ENCODE results near the gene ANKRD11.
"Not testable (repeated sequence)": the region's sequence is repeated elsewhere in the genome, so short reads cannot be mapped to it uniquely, and the experiment has no call there.

Gene ANKRD11

DNA sequence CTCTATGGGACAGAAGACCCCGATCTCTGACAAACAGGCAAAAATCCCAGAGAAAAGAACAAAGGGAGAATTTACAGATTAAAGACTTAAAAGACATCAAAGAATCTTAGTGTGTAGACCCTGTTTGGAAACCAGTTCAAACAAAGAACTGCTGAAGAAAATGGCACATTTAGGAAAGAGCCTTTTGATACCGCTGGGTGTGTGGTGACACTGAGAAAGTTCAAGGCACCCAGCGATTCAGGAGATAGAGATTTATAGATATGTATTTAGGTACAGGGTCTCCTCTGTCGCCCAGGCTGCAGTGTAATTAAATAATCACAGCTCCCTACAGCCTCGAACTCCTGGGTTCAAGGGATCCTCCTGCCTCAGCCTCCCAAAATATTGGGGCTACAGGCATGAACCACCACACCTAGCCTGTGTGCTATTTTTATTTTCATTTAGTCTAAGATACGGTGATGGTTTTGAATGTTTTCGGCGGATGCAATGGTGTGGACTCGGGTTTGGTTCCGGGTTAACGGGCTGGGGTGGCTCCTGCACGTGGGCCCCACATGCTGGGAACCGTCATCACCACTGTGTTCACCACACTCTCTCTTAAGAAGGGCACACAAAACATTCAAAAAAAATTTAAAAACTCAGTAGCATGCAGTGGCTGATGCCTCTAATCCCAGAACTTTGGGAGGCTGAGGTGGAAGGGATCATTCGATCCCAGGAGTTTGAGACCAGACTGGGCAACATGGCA is 158.8 kb downstream of the ANKRD11 start:
- ATAC-seq (peak; percentile 65), DNase-seq (peak; percentile 52)
- H3K9me3 Mint-ChIP-seq = no peaks in the 10 kb centered on the region
- H3K36me3 Mint-ChIP-seq (ENCODE audit: low read depth) = peaks cover 6% of the 10 kb centered on the region
- peak overlapping the region; percentile 87 for H3K27ac Mint-ChIP-seq
- no peaks in the 10 kb centered on the region for H3K27me3 Mint-ChIP-seq
- H3K4me1 Mint-ChIP-seq = peaks cover 89% of the 10 kb centered on the region
- peak overlapping the region; percentile 60 for H3K4me3 Mint-ChIP-seq

DNA sequence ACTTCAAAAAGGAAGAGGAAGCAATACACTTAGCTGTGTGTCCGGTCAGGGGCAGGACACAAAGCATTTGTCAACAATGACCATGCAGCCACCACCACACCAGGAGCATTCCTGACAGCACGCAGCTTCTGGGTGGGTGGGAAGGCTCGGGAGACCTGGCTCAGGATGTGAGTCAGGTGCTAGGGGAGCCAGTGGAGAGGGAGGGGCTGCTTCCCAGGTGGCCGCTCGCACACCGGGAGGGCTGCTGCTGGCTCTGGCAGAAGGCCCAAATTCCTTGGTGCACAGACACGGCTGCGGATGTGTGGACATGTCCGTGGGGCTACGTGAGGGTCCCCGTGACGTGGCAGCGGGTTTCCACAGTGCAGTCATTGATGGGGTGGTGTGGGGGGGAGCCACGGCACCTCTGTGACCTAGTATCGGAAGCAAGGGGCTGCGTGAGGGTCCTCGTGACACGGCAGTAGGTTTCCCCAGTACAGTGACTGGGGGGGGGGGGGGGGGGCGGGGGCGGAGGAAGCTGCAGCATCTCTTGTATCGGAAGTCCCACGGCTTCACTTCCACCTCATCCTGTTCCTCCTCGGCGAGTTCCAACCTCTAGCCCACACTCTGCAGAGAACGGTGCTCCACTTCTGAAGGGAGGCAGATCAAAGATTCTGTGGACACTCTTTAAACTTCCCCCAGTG is 160.0 kb downstream of the ANKRD11 start:
- DNase-seq = no peak
- H3K4me1 Mint-ChIP-seq = peaks cover 89% of the 10 kb centered on the region
- no peaks in the 10 kb centered on the region for H3K27me3 Mint-ChIP-seq
- H3K36me3 Mint-ChIP-seq (ENCODE audit: low read depth) = peaks cover 7% of the 10 kb centered on the region
- H3K27ac Mint-ChIP-seq = peak overlapping the region; percentile 59
- ATAC-seq = no peak
- no peaks in the 10 kb centered on the region for H3K9me3 Mint-ChIP-seq
- H3K4me3 Mint-ChIP-seq = peak overlapping the region; percentile 11

DNA sequence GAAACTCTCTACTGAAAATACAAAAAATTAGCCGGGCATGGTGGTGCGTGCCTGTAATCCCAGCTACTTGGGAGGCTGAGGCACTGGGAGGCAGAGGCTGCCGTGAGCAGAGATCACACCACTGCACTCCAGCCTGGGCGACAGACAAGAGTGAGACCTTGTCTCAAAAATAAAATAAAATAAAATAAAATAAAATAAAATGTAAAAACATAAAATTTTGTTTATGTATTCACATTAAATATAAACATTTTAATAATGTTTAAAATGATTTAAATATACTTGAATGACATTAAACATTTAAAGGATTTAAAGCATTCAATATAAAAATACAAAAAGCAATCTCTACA is 160.6 kb downstream of the ANKRD11 start:
- ATAC-seq, H3K27me3 Mint-ChIP-seq, H3K9me3 Mint-ChIP-seq, DNase-seq: not testable (repeated sequence)
- Mint-ChIP-seq H3K4me1 (peaks cover 90% of the 10 kb centered on the region), H3K4me3 (peak overlapping the region; percentile 11), H3K36me3 (ENCODE audit: low read depth) (peaks cover 12% of the 10 kb centered on the region), H3K27ac (peak overlapping the region; percentile 59)

DNA sequence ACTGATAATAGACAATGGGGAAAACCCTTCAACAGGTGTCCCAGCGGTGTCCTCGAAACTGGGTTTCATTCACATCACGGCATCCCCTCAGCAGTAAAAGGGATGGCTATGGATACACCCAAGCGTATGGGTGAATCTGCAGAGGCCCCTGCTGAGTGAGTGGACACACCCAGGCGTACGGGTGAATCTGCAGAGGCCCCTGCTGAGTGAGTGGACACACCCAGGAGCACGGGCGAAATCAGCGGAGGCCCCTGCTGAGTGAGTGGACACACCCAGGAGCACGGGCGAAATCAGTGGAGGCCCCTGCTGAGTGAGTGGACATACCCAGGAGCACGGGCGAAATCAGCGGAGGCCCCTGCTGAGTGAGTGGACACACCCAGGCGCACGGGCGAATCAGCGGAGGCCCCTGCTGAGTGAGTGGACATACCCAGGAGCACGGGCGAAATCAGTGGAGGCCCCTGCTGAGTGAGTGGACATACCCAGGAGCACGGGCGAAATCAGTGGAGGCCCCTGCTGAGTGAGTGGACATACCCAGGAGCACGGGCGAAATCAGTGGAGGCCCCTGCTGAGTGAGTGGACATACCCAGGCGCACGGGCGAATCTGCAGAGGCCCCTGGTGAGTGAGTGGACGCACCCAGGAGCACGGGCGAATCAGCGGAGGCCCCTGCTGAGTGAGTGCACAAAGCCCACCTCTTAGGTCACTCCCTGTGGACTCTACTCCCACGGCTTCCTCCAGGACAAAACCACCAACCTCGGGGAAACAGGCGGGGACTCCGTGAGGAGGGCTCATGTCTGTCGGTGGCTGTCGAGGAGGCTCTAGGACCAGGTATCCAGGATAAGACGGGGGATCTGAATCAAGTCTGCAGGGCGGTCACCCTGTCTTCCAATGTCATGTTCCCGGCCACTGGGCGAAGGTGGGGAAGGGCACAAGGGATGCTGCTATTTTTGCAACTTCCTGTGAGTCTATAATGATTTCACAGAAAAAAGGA is 161.7 kb downstream of the ANKRD11 start:
- H3K4me1 Mint-ChIP-seq = peaks cover 90% of the 10 kb centered on the region
- DNase-seq, ATAC-seq, H3K27me3 Mint-ChIP-seq, H3K9me3 Mint-ChIP-seq, H3K4me3 Mint-ChIP-seq: not testable (repeated sequence)
- peak overlapping the region; percentile 59 for H3K27ac Mint-ChIP-seq
- H3K36me3 Mint-ChIP-seq (ENCODE audit: low read depth) = peaks cover 18% of the 10 kb centered on the region

DNA sequence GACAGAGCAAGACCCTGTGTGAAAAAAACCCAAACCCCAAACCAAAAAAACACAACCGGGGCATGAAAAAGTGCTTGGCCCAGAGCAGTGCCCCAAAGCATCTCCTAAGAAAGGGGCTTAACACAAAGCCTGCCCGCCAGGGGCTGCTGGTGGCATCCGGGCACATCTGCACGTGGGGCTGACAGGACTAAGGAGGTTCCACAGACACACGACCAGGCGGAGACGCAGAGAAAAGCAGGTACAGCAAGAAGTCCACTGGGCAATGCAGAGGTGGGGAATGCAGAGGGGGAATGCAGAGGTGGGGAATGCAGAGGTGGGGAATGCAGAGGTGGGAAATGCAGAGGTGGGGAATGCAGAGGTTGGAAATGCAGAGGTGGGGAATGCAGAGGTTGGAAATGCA is 163.6 kb downstream of the ANKRD11 start:
- DNase-seq = no peak
- no peak overlapping the region for H3K4me3 Mint-ChIP-seq
- peaks cover 23% of the 10 kb centered on the region for H3K36me3 Mint-ChIP-seq (ENCODE audit: low read depth)
- ATAC-seq = no peak
- peaks cover 90% of the 10 kb centered on the region for H3K4me1 Mint-ChIP-seq
- peak overlapping the region; percentile 77 for H3K27ac Mint-ChIP-seq
- H3K9me3 Mint-ChIP-seq = no peaks in the 10 kb centered on the region
- no peaks in the 10 kb centered on the region for H3K27me3 Mint-ChIP-seq

DNA sequence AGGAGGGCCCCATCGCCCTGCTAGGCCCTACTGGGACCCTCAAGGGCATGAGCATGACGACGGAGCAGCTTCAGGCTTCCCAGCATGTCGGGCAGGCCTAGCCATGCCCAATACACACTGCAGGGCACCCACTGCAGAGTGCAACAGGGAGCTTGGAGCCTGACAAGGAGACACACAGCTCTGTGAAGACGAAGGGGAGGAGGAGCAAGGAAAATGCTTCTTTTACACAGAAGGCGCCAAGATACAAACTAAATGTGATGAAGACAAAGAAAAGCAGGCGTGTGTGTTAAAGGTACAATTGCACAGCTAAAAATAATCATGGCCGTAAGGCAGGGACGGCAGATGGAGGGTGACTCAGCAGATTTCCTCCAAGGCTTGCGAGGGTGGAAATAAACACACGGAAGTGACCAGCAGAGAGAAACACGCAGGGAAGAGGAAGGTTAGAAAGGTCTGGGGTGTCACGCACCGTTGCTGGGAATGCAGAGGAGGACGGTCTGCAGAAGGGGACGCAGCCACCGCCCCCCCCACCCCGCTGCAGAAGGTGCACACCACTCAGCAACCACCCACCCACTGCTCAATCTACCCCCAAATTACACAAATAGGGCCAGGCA is 164.4 kb downstream of the ANKRD11 start:
- ATAC-seq (no peak), DNase-seq (no peak)
- peaks cover 23% of the 10 kb centered on the region for H3K36me3 Mint-ChIP-seq (ENCODE audit: low read depth)
- H3K27ac Mint-ChIP-seq = peak overlapping the region; percentile 77
- peaks cover 87% of the 10 kb centered on the region for H3K4me1 Mint-ChIP-seq
- H3K4me3 Mint-ChIP-seq = no peak overlapping the region
- H3K9me3 Mint-ChIP-seq = no peaks in the 10 kb centered on the region
- no peaks in the 10 kb centered on the region for H3K27me3 Mint-ChIP-seq

DNA sequence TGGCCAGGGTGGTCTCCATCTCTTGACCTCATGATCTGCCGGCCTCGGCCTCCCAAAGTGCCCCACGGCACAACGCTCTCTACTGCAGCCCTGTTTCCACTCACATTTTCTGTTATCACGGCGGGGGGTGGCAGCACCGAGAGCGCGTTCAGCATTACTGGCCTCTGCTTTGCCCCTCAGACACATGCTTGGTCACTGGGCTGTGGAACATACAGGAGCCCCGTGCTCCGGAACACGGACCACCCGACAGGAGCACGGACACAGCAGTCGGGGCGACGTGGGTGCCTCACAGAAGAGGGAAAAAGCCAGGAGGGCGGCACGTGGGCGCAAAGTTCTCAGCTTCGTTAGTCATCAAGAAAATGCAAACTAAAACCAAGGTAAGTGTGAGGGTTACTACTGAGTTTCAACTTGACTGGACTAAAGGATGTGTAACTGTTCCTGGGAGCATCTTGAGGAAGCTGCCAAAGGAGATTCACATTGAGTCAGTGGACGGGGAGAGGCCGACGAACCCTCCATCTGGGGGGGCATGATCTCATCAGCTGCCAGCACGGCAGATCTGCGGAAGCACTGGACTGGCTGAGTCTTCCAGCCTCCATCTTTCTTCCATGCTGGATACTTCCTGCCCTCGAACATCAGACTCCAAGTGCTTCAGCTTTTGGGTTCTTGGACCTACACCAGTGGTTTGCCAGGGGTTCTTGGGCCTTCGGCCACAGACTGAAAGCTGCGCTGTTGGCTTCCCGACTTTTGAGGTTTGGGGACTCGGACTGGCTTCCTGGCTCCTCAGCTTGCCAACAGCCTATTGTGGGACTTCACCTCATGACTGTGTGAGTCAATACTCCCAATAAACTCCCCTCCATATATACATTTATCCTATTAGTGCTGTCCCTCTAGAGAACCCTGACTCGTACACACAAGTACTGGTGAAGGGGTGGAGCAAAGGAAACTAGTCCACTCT is 166.0 kb downstream of the ANKRD11 start:
- DNase-seq (peak; percentile 67), ATAC-seq (peak; percentile 79)
- H3K27me3 Mint-ChIP-seq = no peaks in the 10 kb centered on the region
- no peaks in the 10 kb centered on the region for H3K9me3 Mint-ChIP-seq
- peaks cover 90% of the 10 kb centered on the region for H3K4me1 Mint-ChIP-seq
- peak overlapping the region; percentile 77 for H3K27ac Mint-ChIP-seq
- peaks cover 23% of the 10 kb centered on the region for H3K36me3 Mint-ChIP-seq (ENCODE audit: low read depth)
- peak overlapping the region; percentile 50 for H3K4me3 Mint-ChIP-seq

DNA sequence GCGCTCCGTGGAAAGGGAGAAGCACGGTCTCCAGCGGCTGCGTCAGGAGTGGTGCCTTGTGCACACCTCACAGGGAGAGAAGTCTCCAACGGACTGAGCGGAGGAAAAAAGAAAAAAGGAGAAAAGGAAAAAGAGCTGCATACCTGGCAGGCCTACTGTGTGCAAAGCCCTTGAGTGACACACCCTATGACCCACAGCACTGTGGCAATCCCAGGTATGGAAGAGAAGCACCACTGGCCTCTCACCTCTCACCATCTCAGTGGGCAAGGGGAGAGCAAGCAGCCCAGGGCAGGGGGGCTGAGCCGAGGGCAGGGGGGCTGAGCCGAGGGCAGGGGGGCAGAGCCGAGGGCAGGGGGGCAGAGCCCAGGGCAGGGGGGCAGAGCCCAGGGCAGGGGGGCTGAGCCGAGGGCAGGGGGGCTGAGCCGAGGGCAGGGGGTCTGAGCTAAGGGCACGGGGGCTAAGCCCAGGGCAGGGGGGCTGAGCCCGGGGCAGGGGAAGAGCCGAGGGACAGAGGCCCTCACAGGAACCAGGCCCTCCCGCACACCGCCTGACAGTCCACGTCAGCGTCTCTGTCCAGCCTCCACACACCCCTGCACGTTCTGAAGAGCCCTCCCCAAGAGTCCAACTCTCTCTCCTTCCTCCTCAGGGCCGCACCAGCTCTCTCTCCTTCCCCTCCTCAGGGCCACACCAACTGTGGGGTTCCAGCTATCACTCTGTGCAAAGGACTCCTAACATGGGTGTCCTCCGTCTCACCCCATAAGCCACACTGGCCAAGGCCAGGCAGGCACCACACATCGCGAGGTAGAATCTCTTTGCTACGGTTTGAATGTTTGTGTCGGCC is 167.0 kb downstream of the ANKRD11 start:
- Mint-ChIP-seq H3K27me3 (no peaks in the 10 kb centered on the region), H3K4me3 (peak overlapping the region; percentile 50), H3K27ac (peak overlapping the region; percentile 77), H3K4me1 (peaks cover 95% of the 10 kb centered on the region), H3K9me3 (no peaks in the 10 kb centered on the region), H3K36me3 (ENCODE audit: low read depth) (peaks cover 21% of the 10 kb centered on the region)
- no peak for ATAC-seq
- DNase-seq = no peak

DNA sequence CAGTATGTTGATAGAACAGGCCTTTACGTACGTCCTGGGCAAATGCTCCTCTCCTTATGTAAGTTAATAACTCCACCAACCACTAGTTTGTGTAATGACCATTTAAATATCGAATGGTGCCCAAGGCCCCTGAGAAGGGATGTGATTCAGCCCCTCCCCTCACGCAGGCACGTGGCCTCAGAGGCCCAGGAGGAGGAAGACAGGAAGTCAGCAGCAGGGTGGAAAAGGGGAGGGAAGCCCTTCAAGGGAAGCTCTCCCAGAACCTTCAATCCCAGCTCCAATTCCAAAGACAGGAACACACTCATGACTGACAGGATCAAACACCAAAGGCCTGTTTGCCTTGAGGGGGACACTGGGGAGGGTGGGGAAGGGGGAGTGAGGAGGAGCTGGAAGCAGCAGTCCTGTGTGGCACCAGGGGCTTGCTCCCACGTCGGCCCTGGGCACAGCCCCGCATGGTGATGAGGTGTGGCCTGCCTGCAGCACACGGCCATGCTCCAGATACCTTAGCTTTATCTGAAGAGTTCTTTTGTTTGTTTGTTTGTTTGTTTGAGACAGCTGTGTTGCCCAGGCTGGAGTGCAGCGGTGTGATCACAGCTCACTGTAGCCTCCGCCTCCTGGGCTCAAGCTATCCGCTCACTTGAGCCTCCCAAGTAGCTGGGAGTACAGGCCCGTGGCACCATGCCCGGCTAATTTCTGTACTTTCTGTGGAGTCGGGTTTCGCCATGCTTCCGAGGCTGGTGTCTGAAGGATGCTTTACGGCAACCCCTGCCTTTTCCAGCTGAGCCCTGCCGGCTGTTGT is 167.8 kb downstream of the ANKRD11 start:
- H3K4me1 Mint-ChIP-seq = peaks cover 94% of the 10 kb centered on the region
- no peak overlapping the region for H3K4me3 Mint-ChIP-seq
- ATAC-seq (no peak), DNase-seq (no peak)
- no peaks in the 10 kb centered on the region for H3K9me3 Mint-ChIP-seq
- H3K36me3 Mint-ChIP-seq (ENCODE audit: low read depth) = peaks cover 23% of the 10 kb centered on the region
- peak overlapping the region; percentile 76 for H3K27ac Mint-ChIP-seq
- H3K27me3 Mint-ChIP-seq = no peaks in the 10 kb centered on the region

DNA sequence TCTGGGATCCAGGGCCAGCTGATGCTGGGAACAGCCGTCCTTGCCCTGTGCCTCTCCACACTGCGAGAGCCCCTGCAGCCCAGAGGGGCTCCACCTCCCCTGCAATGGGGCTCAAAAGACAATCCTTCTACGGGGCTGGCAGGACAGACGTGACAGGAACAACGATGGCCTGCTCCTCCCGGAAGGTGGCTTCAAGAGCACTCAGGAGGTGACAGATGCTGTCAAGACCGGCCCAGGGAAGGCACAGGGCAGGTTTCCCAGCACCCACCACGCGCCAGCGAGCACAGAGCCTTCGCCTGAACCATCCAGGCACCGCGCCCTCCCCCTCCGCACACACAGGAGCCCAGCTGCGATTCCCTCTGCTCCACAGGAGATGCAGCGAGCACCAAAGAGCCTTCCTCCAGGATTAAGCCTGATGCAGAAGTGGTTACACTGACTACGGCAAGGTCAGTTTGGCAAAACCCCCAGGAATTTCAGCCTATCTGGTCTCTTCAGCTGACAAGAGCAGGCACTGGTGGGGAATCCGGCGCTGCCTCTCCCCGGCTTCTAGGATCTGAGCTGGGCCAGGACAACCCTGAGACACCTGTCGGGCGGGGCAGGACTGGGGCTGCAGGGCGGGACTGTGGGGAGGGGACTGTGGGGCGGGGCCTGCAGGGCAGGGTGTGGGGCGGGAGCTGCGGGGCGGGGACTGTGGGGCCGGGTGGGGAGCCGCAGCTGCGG is 169.4 kb downstream of the ANKRD11 start:
- Mint-ChIP-seq H3K9me3 (no peaks in the 10 kb centered on the region), H3K4me1 (peaks cover 94% of the 10 kb centered on the region), H3K4me3 (no peak overlapping the region), H3K27ac (no peak overlapping the region), H3K36me3 (ENCODE audit: low read depth) (peaks cover 31% of the 10 kb centered on the region), H3K27me3 (no peaks in the 10 kb centered on the region)
- DNase-seq (no peak), ATAC-seq (no peak)

DNA sequence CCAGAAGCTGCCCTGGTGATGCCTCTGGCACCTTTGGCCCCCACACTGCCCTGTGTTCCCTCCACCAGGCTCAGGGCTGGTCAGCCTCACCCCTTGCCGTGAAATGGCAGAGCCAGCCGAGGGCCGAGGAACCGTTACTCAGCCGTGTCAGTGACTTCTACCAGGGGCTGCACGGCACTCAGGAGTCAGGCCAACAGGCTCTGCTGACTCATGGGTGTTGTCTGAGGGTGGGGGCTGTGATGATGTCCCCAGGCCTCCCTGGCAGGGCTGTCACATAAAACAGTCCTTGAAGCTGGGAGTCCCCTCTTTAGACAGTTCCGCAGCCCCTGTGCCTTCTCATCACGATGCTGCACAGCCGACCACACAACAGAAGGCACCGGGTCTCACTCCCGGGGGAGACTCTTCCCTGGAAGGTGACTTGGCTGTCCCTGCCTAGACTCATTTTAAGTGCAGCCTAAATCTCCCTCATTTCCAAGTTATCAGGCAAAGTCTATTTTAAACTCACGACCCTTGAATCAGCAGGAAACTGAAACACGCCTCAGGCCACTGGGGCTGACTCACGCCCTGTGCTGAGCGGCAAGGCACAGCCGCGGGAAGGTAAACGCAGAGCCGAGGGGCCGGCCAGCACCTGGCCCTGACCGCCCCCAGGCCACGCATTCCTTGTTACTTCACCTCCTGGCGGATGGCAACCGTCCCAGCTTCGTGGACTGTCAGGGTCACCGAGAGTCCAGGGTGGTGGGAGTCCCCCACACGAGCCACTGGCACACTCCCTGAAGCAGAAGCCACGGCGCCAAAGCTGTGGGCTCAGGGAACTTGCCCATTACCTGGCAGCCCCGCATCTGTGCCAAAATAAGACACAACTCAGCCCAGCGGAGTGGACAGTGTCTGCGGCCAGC is 170.2 kb downstream of the ANKRD11 start:
- Mint-ChIP-seq H3K9me3 (no peaks in the 10 kb centered on the region), H3K27ac (peak overlapping the region; percentile 83), H3K4me1 (peaks cover 94% of the 10 kb centered on the region), H3K4me3 (peak overlapping the region; percentile 56), H3K36me3 (ENCODE audit: low read depth) (peaks cover 34% of the 10 kb centered on the region), H3K27me3 (no peaks in the 10 kb centered on the region)
- DNase-seq = peak; percentile 59
- ATAC-seq = peak; percentile 50

All from activated naive CD8-positive, alpha-beta T cell treated with anti-CD3 and anti-CD28 coated beads, Interleukin-2, amount 50 U/mL, for 24 hours (primary cell).